HepG2 (cell line): ENCODE data around the gene PFDN1. TPM values are rescaled to one million over a fixed set of nuclear protein-coding genes. Genes with fewer than 3 reads are reported as not detected.

Experiments used
- BRD4 ChIP-seq: sonication (generic); formaldehyde crosslinking; IDR thresholded peaks from 2 replicates; pipeline ENCODE4 v1.4.0; 2020; ENCODE audit warnings: missing genetic modification reagents
- CERS6 ChIP-seq: sonication (generic); formaldehyde crosslinking; IDR thresholded peaks from 2 replicates; pipeline ENCODE4 v1.5.0; 2020; ENCODE audit warnings: missing genetic modification reagents
- EEA1 ChIP-seq: sonication (generic); formaldehyde crosslinking; IDR thresholded peaks from 2 replicates; pipeline ENCODE4 v1.5.1; 2020; ENCODE audit warnings: mild to moderate bottlenecking, missing genetic modification reagents, borderline replicate concordance
- EP300 ChIP-seq, 3 experiments: sonication (generic) in 1 of 3; formaldehyde crosslinking in 1 of 3; IDR thresholded peaks; 2 replicates each; pipeline versions ENCODE4 v1.5.1 to v1.6.1; 2011 to 2020; ENCODE audit warnings: low read depth in 2 of 3, low read length in 2 of 3, borderline replicate concordance in 1 of 3, improper control_type of control experiment in 1 of 3, mild to moderate bottlenecking in 1 of 3, missing genetic modification reagents in 1 of 3, moderate library complexity in 1 of 3
- FOXM1 ChIP-seq: sonication (generic); formaldehyde crosslinking; IDR thresholded peaks from 2 replicates; pipeline ENCODE4 v1.5.0; 2020; ENCODE audit warnings: missing genetic modification reagents
- HCFC1 ChIP-seq: fragments of 150-350 bp; IDR thresholded peaks from 2 replicates; pipeline ENCODE4 v1.6.1; 2014; ENCODE audit warnings: low read depth, low read length
- HMG20B ChIP-seq: conservative IDR thresholded peaks from 2 replicates; pipeline ENCODE4 v1.6.1; 2016; ENCODE audit warnings: missing genetic modification reagents, missing compliant biosample characterization
- KLF11 ChIP-seq: IDR thresholded peaks from 2 replicates; pipeline ENCODE4 v1.6.1; 2016; ENCODE audit warnings: missing compliant biosample characterization
- MAF1 ChIP-seq: sonication (generic); formaldehyde crosslinking; IDR thresholded peaks from 2 replicates; pipeline ENCODE4 v1.5.0; 2020; ENCODE audit warnings: missing genetic modification reagents, borderline replicate concordance
- MIER3 ChIP-seq: IDR thresholded peaks from 2 replicates; pipeline ENCODE4 v1.6.1; 2016; ENCODE audit warnings: missing compliant biosample characterization, borderline replicate concordance
- MTA3 ChIP-seq: sonication (generic); formaldehyde crosslinking; IDR thresholded peaks from 2 replicates; pipeline ENCODE4 v1.4.0; 2020; ENCODE audit warnings: missing genetic modification reagents
- NONO ChIP-seq, 2 experiments: fragments of 450-650 bp in 1 of 2; sonication (generic) in 1 of 2; formaldehyde crosslinking in 1 of 2; IDR thresholded peaks in 1 of 2; conservative IDR thresholded peaks in 1 of 2; 2 replicates each; pipeline versions ENCODE4 v1.6.1 to v1.8.0; 2017 to 2022; ENCODE audit warnings: mild to moderate bottlenecking in 1 of 2, missing genetic modification reagents in 1 of 2, moderate library complexity in 1 of 2
- NRL ChIP-seq: sonication (generic); formaldehyde crosslinking; IDR thresholded peaks from 2 replicates; pipeline ENCODE4 v1.5.0; 2020; ENCODE audit warnings: missing genetic modification reagents, mild to moderate bottlenecking, moderate library complexity, borderline replicate concordance
- RBM39 ChIP-seq: fragments of 200-400 bp; formaldehyde crosslinking; IDR thresholded peaks from one replicate; pipeline ENCODE4 v1.6.1; 2018; ENCODE audit warnings: antibody characterized with exemption, mild to moderate bottlenecking, low read depth, low read length; ENCODE audit not compliant: poor library complexity, severe bottlenecking
- RORA ChIP-seq: sonication (generic); formaldehyde crosslinking; IDR thresholded peaks from 2 replicates; pipeline ENCODE4 v1.5.0; 2020; ENCODE audit warnings: mild to moderate bottlenecking, missing genetic modification reagents, moderate library complexity
- SP2 ChIP-seq: sonication (generic); formaldehyde crosslinking; IDR thresholded peaks from 2 replicates; pipeline ENCODE4 v1.5.1; 2020; ENCODE audit warnings: mild to moderate bottlenecking, missing genetic modification reagents
- TEAD2 ChIP-seq: sonication (generic); formaldehyde crosslinking; IDR thresholded peaks from 2 replicates; pipeline ENCODE4 v1.9.0; 2021; ENCODE audit warnings: missing genetic modification reagents
- THRA ChIP-seq: sonication (generic); formaldehyde crosslinking; IDR thresholded peaks from 2 replicates; pipeline ENCODE4 v1.4.0; 2020; ENCODE audit warnings: missing genetic modification reagents, borderline replicate concordance
- TRAFD1 ChIP-seq: sonication (generic); formaldehyde crosslinking; IDR thresholded peaks from 2 replicates; pipeline ENCODE4 v1.5.1; 2020; ENCODE audit warnings: missing genetic modification reagents, mild to moderate bottlenecking, borderline replicate concordance
- U2AF2 ChIP-seq: fragments of 200-400 bp; formaldehyde crosslinking; IDR thresholded peaks from 2 replicates; pipeline ENCODE4 v1.6.1; 2017; ENCODE audit warnings: low read depth, mild to moderate bottlenecking, low read length
- YEATS4 ChIP-seq: sonication (generic); formaldehyde crosslinking; IDR thresholded peaks from 2 replicates; pipeline ENCODE4 v1.4.0; 2020; ENCODE audit warnings: missing genetic modification reagents, borderline replicate concordance
- ZNF124 ChIP-seq: sonication (generic); formaldehyde crosslinking; IDR thresholded peaks from 2 replicates; pipeline ENCODE4 v1.4.0; 2020; ENCODE audit warnings: missing genetic modification reagents
- ZNF3 ChIP-seq: IDR thresholded peaks from 2 replicates; pipeline ENCODE4 v1.7.0; 2017; ENCODE audit warnings: inconsistent platforms
- ZNF431 ChIP-seq: sonication (generic); formaldehyde crosslinking; IDR thresholded peaks from 2 replicates; pipeline ENCODE4 v1.9.0; 2022; ENCODE audit warnings: missing genetic modification reagents, low read depth, mild to moderate bottlenecking, borderline replicate concordance
- ZNF572 ChIP-seq: sonication (generic); formaldehyde crosslinking; IDR thresholded peaks from 2 replicates; pipeline ENCODE4 v1.5.1; 2020; ENCODE audit warnings: mild to moderate bottlenecking, missing genetic modification reagents
- ZNF777 ChIP-seq: sonication (generic); formaldehyde crosslinking; IDR thresholded peaks from 2 replicates; pipeline ENCODE4 v1.4.0; 2020; ENCODE audit warnings: missing genetic modification reagents
- ZNF891 ChIP-seq: sonication (generic); formaldehyde crosslinking; IDR thresholded peaks from 2 replicates; pipeline ENCODE4 v1.5.0; 2020; ENCODE audit warnings: mild to moderate bottlenecking, missing genetic modification reagents
- polyA plus RNA-seq, 8 experiments: library from polyadenylated mRNA; depleted of rRNA in 3 of 8; stranded (reverse) in 7 of 8; unstranded in 1 of 8; fragments of >200 nt; fragmentation: Illumina TruSeq in 4 of 8; extraction: Trizol in 4 of 8; gene quantifications; 2 replicates each; pipeline versions ENCODE4 v1.2.1 to v1.2.3, GENCODE V29; 2011 to 2016; ENCODE audit warnings: low read depth in 4 of 8, missing spikeins in 1 of 8, mixed read lengths in 1 of 8; ENCODE audit not compliant: insufficient read depth in 1 of 8
- total RNA-seq, 5 experiments: library from RNA; depleted of rRNA; stranded (reverse); fragments of >200 nt; fragmentation: Illumina TruSeq; extraction: Trizol; gene quantifications; 2 replicates each; pipeline ENCODE4 v1.2.3, GENCODE V29; 2016; ENCODE audit warnings: low read depth in 1 of 5

PFDN1 gene
- total and polyA plus RNA-seq, 2 of the 13 experiments (the other 11 are each of a cell fraction or from before 2014, with no cell fraction given) = 67.2 to 70.8 TPM

GRCh38 chr5:140346348-140347221 is 43.7 kb upstream of the PFDN1 start, which contains the start of gene HBEGF (continued):
- no peak for TF ChIP-seq TRAFD1 (CRISPR knock-in tag)
- TF ChIP-seq ZNF572 (CRISPR knock-in tag) = no peak
- no peak for TF ChIP-seq RORA (CRISPR knock-in tag)
- TF ChIP-seq THRA = no peak; the same call in 1 of the 2 replicates
- no peak for TF ChIP-seq HMG20B (CRISPR knock-in tag)
- no peak for TF ChIP-seq SP2 (CRISPR knock-in tag)
- TF ChIP-seq FOXM1 (CRISPR knock-in tag) = no peak
- no peak for TF ChIP-seq EP300 (IDR thresholded peaks at IDR 0.05; ENCODE audit: low read depth in 2 of 2, low read length in 2 of 2)
- TF ChIP-seq EP300 (CRISPR knock-in tag; IDR thresholded peaks at IDR 0.05; ENCODE audit: borderline replicate concordance) = no peak
- TF ChIP-seq BRD4 (CRISPR knock-in tag) = 0 out of 2 replicates have a peak, but pooled peaks have one; percentile 26
- TF ChIP-seq ZNF124 = no peak
- TF ChIP-seq YEATS4 (CRISPR knock-in tag) = peak; percentile 49; the same call in 1 of the 2 replicates
- TF ChIP-seq ZNF3 (CRISPR knock-in tag) = no peak
- no peak for TF ChIP-seq HCFC1
- no peak for TF ChIP-seq MAF1 (CRISPR knock-in tag)
- TF ChIP-seq ZNF431 (CRISPR knock-in tag) = no peak
- no peak for TF ChIP-seq NONO (IDR thresholded peaks at IDR 0.05)
- TF ChIP-seq NONO (CRISPR knock-in tag; conservative IDR thresholded peaks at IDR 0.05) = no peak
- peak; percentile 90 for TF ChIP-seq NRL (CRISPR knock-in tag)
- TF ChIP-seq EEA1 (CRISPR knock-in tag) = 0 out of 2 replicates have a peak, but pooled peaks have one; percentile 37
- no peak for TF ChIP-seq MTA3 (CRISPR knock-in tag)
- TF ChIP-seq CERS6 (CRISPR knock-in tag) = no peak
- no peak for TF ChIP-seq KLF11 (CRISPR knock-in tag)
- TF ChIP-seq ZNF891 (CRISPR knock-in tag) = 0 out of 2 replicates have a peak, but pooled peaks have one; percentile 62
- TF ChIP-seq MIER3 (CRISPR knock-in tag) = no peak
- TF ChIP-seq U2AF2 = no peak
- peak; percentile 88 for TF ChIP-seq RBM39
- no peak for TF ChIP-seq TEAD2 (CRISPR knock-in tag)
- peak; percentile 83; the same call in 1 of the 2 replicates for TF ChIP-seq ZNF777 (CRISPR knock-in tag)
